ENCODE measurements around the gene TMEM43. TPM values are rescaled to one million over a fixed set of nuclear protein-coding genes. Genes with fewer than 3 reads are reported as not detected.

Gene TMEM43
- total and polyA plus RNA-seq, 10 of the 15 experiments (the other 5 are each of a cell fraction or from before 2014, with no cell fraction given) = 7.2 to 33.0 (median 18.5) TPM

GRCh38 chr3:14119651-14120050 lies 5.2 kb upstream of the TMEM43 start:
- no peak overlapping the region for H3K9ac ChIP-seq (ENCODE audit: control insufficient read depth, insufficient read depth, low read length)
- peaks cover 9 to 16% of the 10 kb centered on the region in 2 experiments; a peak in 3 of 4 replicates for H3K36me3 ChIP-seq (ENCODE audit: control insufficient read depth in 2 of 2, insufficient read depth in 2 of 2, low read length in 1 of 2)
- H2AFZ ChIP-seq (ENCODE audit: control insufficient read depth, low read depth, low read length) = no peak overlapping the region
- DNase-seq (ENCODE audit: low read depth, low spot score) (no peak), FAIRE-seq (no peak), ATAC-seq (no peak)
- no peak overlapping the region for H3K4me3 ChIP-seq
- intact Hi-C loops (cut with micrococcal nuclease; ENCODE audit: unreplicated experiment) (loop anchor here (5.0 kb wide), 1 partner anchor 222 kb away; no protein-coding TSS in a partner anchor), in situ Hi-C loops (cut with MboI) (loop anchor here (5.0 kb wide), 1 partner anchor 222 kb away; no protein-coding TSS in a partner anchor)
- SMC1A ChIA-PET (ENCODE audit: uncharacterized antibody, unreplicated experiment) = interaction anchor here (1.1 kb wide), 1 partner anchor 57 kb away, joined by 3 read pairs; no protein-coding TSS in a partner anchor
- H3K9me3 ChIP-seq (replicated peaks; ENCODE audit: control insufficient read depth, insufficient read depth, low read length) = no peaks in the 10 kb centered on the region
- H3K79me2 ChIP-seq (ENCODE audit: control insufficient read depth, insufficient read depth, low read length) = peaks cover 21% of the 10 kb centered on the region
- no peaks in the 10 kb centered on the region for H3K27me3 ChIP-seq (replicated peaks in 1 of 2; ENCODE audit: control insufficient read depth in 2 of 2, insufficient read depth in 2 of 2, low read length in 1 of 2)
- no peaks in the 10 kb centered on the region; the same call in 1 of the 2 replicates for H4K20me1 ChIP-seq (ENCODE audit: control insufficient read depth, insufficient read depth)
- no peak overlapping the region for H3K27ac ChIP-seq (ENCODE audit: control insufficient read depth, insufficient read depth)
- BruUV-seq (replicated peaks) = no TSS peak
- RAD21 ChIA-PET (ENCODE audit: unreplicated experiment) = interaction anchor here (0.6 kb wide), 1 partner anchor 982 kb away, joined by 6 read pairs; no protein-coding TSS in a partner anchor
- no peaks in the 10 kb centered on the region for H3K4me1 ChIP-seq (ENCODE audit: control insufficient read depth, insufficient read depth, low read length)
- 17% methylated on average over 2 of the region's 2 CpGs for WGBS (ENCODE audit: insufficient coverage, insufficient replicate concordance, low lambda C conversion rate, missing lambda C conversion rate)
- H3K4me2 ChIP-seq (ENCODE audit: control insufficient read depth, insufficient read depth) = no peak overlapping the region
- POLR2A ChIA-PET = interaction anchor here (1.1 kb wide), 1 partner anchor 11 kb away, joined by 3 read pairs; no protein-coding TSS in a partner anchor
- CTCF ChIA-PET = interaction anchor here (0.5 kb wide), 1 partner anchor 284 kb away, joined by 3 read pairs; no protein-coding TSS in a partner anchor
- TF ChIP-seq BACH1 (IDR thresholded peaks at IDR 0.05; ENCODE audit: borderline replicate concordance) (no peak), PBX3 (IDR thresholded peaks at IDR 0.05; ENCODE audit: insufficient replicate concordance, low read depth, low read length) (no peak), CBX5 (IDR thresholded peaks at IDR 0.05; ENCODE audit: low read depth) (no peak), ZNF207 (IDR thresholded peaks at IDR 0.05; ENCODE audit: borderline replicate concordance) (no peak), BMI1 (IDR thresholded peaks at IDR 0.05; ENCODE audit: borderline replicate concordance) (no peak), FOXK2 (IDR thresholded peaks at IDR 0.05) (no peak), ZNF687 (IDR thresholded peaks at IDR 0.05) (no peak), FOXM1 (IDR thresholded peaks at IDR 0.05; ENCODE audit: low read depth, low read length) (no peak), YBX1 (IDR thresholded peaks at IDR 0.05) (no peak), HSF1 (IDR thresholded peaks at IDR 0.05; ENCODE audit: low read depth, low read length) (no peak), EZH2 (IDR thresholded peaks at IDR 0.05; ENCODE audit: borderline replicate concordance, control insufficient read depth, low read depth, low read length) (no peak), ZBTB4 (CRISPR knock-in tag; IDR thresholded peaks at IDR 0.05) (no peak), NFXL1 (IDR thresholded peaks at IDR 0.05; ENCODE audit: borderline replicate concordance) (no peak), NFIC (IDR thresholded peaks at IDR 0.05; ENCODE audit: low read depth, low read length) (no peak)
